Small intestine (tissue), 7 donors: ENCODE measurements around the gene LHPP. TPM values are rescaled to one million over a fixed set of nuclear protein-coding genes. Genes with fewer than 3 reads are reported as not detected.

Experiments used
- DNase-seq, 2 donors: peaks; one replicate each; pipeline versions ENCODE4 v3.0.0 to v3.0.0-alpha.2; 2013
- FAIRE-seq: peaks from 2 replicates; lab custom pipeline; 2012; peaks lifted over from hg19 to GRCh38; lab: Jason Lieb, UNC
- H3K27ac ChIP-seq, 3 donors: one replicate each; pipeline ENCODE4 v1.5.1; 2013; ENCODE audit warnings: low read length in 2 of 3, mild to moderate bottlenecking in 2 of 3, control low read depth in 1 of 3, inconsistent platforms in 1 of 3, low read depth in 1 of 3, moderate library complexity in 1 of 3
- H3K27me3 ChIP-seq, 3 donors: one replicate each; pipeline ENCODE4 v1.6.1; 2013; ENCODE audit warnings: low read length in 3 of 3, inconsistent platforms in 1 of 3; ENCODE audit not compliant: control insufficient read depth in 3 of 3, insufficient read depth in 3 of 3
- H3K36me3 ChIP-seq, 3 donors: one replicate each; pipeline ENCODE4 v1.6.1; 2013; ENCODE audit warnings: low read length in 3 of 3, inconsistent platforms in 1 of 3, low read depth in 1 of 3, mild to moderate bottlenecking in 1 of 3, moderate library complexity in 1 of 3; ENCODE audit not compliant: control insufficient read depth in 3 of 3, insufficient read depth in 2 of 3
- H3K4me1 ChIP-seq, 3 donors: one replicate each; pipeline ENCODE4 v1.6.1; 2013; ENCODE audit warnings: low read length in 2 of 3, inconsistent platforms in 1 of 3, low read depth in 1 of 3, mild to moderate bottlenecking in 1 of 3, moderate library complexity in 1 of 3; ENCODE audit not compliant: control insufficient read depth in 3 of 3, insufficient read depth in 2 of 3
- H3K4me3 ChIP-seq, 3 donors: one replicate each; pipeline ENCODE4 v1.5.1; 2013; ENCODE audit warnings: low read length in 3 of 3, control low read depth in 1 of 3, inconsistent platforms in 1 of 3, low read depth in 1 of 3, mild to moderate bottlenecking in 1 of 3, moderate library complexity in 1 of 3
- H3K9me3 ChIP-seq, 2 donors: one replicate each; pipeline ENCODE4 v1.6.1; 2013; ENCODE audit warnings: low read depth in 1 of 2, low read length in 1 of 2; ENCODE audit not compliant: control insufficient read depth in 2 of 2, insufficient read depth in 1 of 2
- WGBS, 3 donors: extraction: QIAGEN DNeasy Blood & Tissue Kit; methylation state at CpG; one replicate each; pipeline ENCODE4 v1.1.7; 2013; 5-methylcytosine and 5-hydroxymethylcytosine counted together
- polyA plus RNA-seq, 4 donors: library from polyadenylated mRNA; stranded (reverse) in 3 of 4; unstranded in 1 of 4; fragments of 200-250 nt in 3 of 4; fragments of 120-200 nt in 1 of 4; gene quantifications; one replicate each; pipeline versions ENCODE4 v1.2.1 to v1.2.3, GENCODE V29; 2013
- donor health status: healthy with polysubstance abuse.
- donor health status: control.
- donor health status: control.
- donor health status: Bipolar disorder and iron deficiency.
- donor health status: healthy.

The LHPP gene
- polyA plus RNA-seq, 4 donors, result 17.2 to 47.7 (median 35.0) TPM

DNA sequence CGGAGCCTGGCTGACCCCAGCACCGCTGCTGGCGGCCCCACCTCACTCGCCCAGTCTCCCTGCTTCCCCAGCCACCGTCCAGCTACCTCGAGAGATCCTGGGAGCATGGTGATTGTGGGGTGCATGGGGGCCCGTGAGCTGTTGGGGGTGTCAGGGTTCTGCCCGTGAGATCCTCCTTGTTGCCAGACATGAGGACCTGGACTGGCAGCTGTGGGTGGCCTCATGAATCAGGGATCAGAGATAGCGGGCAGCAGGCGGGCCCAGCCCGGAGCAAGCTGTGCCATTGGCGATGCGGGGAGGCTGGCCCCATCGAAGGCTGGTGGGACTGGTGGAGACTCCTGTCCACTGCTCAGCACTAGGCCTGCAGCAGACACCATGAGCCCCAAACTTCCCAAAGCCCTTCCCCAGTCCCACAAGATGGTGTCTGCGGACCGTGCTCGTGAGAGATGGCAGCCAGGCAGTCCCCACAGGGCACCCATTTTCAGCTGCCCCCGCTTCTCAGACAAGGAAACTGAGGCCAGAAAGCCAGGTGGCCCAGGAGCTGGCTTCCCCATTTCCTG, 75.6 kb downstream of the LHPP start:
- no peak for DNase-seq

DNA sequence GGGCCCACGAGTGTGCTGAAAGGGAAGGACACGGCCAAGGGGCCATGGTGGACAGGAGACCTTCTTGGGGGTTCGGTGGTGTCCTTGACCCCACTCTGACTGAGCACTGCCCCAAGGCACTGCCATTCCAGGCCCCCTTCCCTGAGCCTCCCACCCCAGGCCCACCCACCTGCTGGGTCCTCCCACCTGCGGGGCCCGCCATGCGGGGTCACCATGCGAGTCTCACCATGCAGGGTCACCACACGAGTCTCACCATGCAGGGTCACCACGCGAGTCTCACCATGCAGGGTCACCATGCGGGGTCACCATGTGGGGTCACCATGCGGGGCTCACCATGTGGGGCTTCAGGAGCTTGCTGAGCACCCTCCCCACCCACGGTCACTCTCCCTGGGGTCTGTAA, 76.3 kb downstream of the LHPP start:
- H3K9me3 ChIP-seq, result no peaks in the 10 kb centered on the region
- H3K36me3 ChIP-seq, result peaks cover 0 to 24% (median 0%) of the 10 kb centered on the region in 3 donors
- DNase-seq, result no peak
- 83 to 88% (median 86%) methylated on average over 13 of the region's 13 CpGs for WGBS, 3 donors
- FAIRE-seq, result no peak
- no peaks in the 10 kb centered on the region for H3K4me1 ChIP-seq
- no peak overlapping the region for H3K4me3 ChIP-seq
- no peaks in the 10 kb centered on the region for H3K27me3 ChIP-seq
- no peak overlapping the region for H3K27ac ChIP-seq

More for the DNA sequence above, 75.6 kb downstream of the LHPP start:
- H3K4me1 ChIP-seq, result no peaks in the 10 kb centered on the region
- 87 to 95% (median 93%) methylated on average over 18 of the region's 18 CpGs for WGBS, 3 donors
- peaks cover 0 to 24% (median 0%) of the 10 kb centered on the region in 3 donors for H3K36me3 ChIP-seq
- H3K27ac ChIP-seq, result no peak overlapping the region
- no peak overlapping the region for H3K4me3 ChIP-seq
- no peaks in the 10 kb centered on the region for H3K9me3 ChIP-seq
- FAIRE-seq, result no peak
- H3K27me3 ChIP-seq, result no peaks in the 10 kb centered on the region

DNA sequence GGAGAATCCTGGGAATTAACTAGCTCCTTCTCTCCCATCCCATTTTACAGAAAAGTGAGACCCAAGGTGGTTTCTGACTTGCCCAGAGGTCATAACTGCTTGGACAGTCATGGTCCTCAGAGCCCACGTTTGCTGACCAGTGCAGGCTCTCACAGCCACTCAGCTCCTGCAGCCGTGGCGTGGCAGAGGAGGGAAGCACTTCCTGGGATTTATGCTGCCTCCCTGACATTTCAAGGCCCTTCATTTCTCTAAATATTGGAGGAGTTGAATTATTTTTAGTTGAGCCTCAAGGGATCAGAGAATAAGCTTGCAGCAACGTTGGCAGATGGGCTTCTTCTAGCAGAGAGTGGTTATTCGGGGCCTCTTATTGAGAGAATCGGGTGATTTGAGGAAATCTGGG, 77.1 kb downstream of the LHPP start:
- H3K4me3 ChIP-seq, result no peak overlapping the region
- 79 to 87% (median 85%) methylated on average over 6 of the region's 6 CpGs for WGBS, 3 donors
- no peaks in the 10 kb centered on the region for H3K9me3 ChIP-seq
- no peak for FAIRE-seq
- H3K36me3 ChIP-seq, result peaks cover 0 to 19% (median 0%) of the 10 kb centered on the region in 3 donors
- no peaks in the 10 kb centered on the region for H3K4me1 ChIP-seq
- no peak overlapping the region for H3K27ac ChIP-seq
- no peak for DNase-seq
- H3K27me3 ChIP-seq, result no peaks in the 10 kb centered on the region

DNA sequence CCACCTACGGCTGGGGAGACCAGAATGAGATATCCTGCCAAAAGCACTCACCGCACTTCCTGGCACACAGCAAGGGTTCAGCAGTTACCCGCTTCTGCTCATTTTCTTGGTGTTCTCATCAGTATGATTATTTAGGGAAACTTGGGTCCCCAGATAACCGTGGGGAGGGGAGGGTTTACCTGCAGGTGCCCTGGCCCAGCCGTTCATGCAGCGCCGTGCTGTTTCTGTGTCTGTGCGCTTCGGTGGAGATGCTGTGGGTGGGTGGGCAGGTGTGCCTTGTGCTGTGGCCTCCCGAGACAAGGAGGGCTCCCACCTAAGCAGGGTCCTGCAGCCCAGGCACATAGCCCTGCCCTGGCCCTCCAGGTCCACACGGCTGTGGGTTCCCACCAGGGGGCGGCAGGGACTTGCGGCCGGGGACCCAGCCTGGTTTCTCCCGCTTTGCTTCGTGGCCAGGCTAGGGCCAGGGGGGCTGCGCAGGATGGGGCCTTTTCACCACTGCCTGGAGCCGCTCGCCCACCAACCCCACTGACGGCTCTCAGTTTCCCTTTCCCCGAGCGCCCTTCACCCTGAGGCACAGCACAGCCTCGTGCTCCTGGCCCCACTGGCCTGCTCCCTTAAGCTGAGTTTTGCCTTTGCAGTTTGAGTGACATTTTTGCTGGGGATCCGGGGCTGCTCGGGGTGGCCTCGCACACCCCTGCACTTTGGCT, 78.5 kb downstream of the LHPP start:
- H3K27me3 ChIP-seq, result no peaks in the 10 kb centered on the region
- no peak overlapping the region for H3K4me3 ChIP-seq
- H3K36me3 ChIP-seq, result peaks cover 0 to 14% (median 0%) of the 10 kb centered on the region in 3 donors
- no peaks in the 10 kb centered on the region for H3K9me3 ChIP-seq
- H3K27ac ChIP-seq, result no peak overlapping the region
- peak; percentile 33 to 66 for DNase-seq
- WGBS, 3 donors, result 43 to 62% (median 53%) methylated on average over 23 to 26 of the region's 26 CpGs
- FAIRE-seq, result no peak
- H3K4me1 ChIP-seq, result no peaks in the 10 kb centered on the region

DNA sequence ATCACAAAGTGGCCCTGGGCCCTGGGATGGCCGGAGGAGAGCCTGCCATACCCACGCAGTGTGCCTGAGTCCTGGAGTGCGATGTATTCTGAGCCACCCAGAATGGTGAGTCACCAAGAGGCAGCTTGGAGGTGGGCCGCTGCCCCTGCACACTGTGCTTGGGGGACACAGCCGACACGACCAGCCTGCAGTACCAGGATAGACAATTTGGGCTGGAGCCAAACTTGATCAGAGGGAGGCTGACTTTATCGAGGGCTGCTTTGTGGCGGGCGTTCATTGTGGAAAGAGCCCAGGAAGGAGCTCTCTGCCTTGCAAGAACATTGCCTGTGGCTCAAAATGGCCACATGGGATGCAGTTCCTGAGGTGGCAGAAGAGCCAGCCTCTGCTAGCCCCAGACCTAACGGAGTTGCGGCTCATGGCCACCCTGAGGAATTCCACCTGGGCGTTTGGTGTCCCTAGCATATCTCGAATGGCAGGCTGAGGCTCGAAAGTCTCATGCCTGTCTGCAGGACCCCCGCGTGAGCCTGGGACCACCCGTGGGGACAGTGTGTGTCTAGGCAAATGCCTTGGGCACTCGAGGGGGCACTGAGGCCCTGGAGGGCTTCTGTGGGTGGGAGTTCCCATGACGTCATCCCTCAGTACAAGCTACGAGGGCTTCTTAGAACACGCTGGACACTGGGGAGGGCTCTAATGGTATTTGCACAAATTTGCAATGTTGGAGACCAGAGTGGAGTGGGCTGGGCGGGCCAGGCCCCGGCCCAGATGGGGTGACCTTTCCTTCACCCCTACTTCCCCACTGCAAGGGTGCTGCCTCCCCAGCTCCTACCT, 79.7 kb downstream of the LHPP start:
- no peak for DNase-seq
- no peaks in the 10 kb centered on the region for H3K4me1 ChIP-seq

DNA sequence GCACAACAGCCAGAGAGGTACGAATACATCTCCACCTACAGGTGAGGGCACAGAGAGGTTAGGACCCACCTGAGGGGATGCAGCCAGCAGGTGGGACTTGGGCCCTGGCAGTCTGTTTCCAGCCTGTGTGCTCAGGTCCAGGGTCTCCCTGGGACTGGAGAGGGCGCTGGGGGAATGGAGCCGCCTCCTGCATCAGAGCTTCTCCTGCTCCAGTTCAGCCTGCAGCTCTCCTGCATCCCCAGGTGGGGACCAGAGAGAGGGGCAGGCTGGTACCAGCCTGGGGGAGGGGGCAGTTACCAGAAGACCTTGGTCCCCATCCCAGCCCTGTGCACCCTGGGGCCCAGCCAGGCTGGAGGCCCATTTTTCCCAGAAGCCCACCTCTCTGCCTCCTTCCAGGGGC, 80.7 kb downstream of the LHPP start:
- H3K27me3 ChIP-seq, result no peaks in the 10 kb centered on the region
- H3K27ac ChIP-seq, result no peak overlapping the region
- no peak overlapping the region for H3K4me3 ChIP-seq
- WGBS, 3 donors, result 79 to 86% (median 81%) methylated on average over 3 of the region's 3 CpGs
- H3K9me3 ChIP-seq, result no peaks in the 10 kb centered on the region
- H3K4me1 ChIP-seq, result peaks cover 0 to under 1% (median 0%) of the 10 kb centered on the region in 3 donors
- peaks cover 0 to 11% (median 0%) of the 10 kb centered on the region in 3 donors for H3K36me3 ChIP-seq
- DNase-seq, result no peak
- FAIRE-seq, result no peak

More for the DNA sequence above, 79.7 kb downstream of the LHPP start:
- H3K9me3 ChIP-seq, result no peaks in the 10 kb centered on the region
- FAIRE-seq, result no peak
- peaks cover 0 to 11% (median 0%) of the 10 kb centered on the region in 3 donors for H3K36me3 ChIP-seq
- no peak overlapping the region for H3K4me3 ChIP-seq
- H3K27me3 ChIP-seq, result no peaks in the 10 kb centered on the region
- WGBS, 3 donors, result 82 to 92% (median 91%) methylated on average over 22 to 23 of the region's 23 CpGs
- no peak overlapping the region for H3K27ac ChIP-seq

DNA sequence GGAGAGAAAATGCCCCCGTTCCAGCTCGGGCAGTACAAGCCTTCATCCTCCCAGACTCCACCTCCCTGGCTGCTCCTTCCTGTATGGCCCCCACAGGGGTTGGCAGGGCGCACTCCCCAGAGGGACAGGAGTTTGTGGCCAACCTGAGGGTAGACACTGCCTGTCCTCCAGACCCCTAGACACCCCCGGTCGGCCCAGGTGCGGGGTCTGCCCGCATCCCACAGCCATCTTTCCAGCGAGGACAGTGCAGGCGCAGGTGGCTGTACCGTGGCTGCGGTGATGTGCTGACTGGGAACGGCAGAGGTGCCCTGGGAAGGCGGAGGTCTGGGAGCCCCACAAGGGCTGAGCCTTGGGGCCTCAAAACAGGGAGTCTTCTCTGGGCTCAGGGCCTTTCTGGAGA, 81.5 kb downstream of the LHPP start:
- Histone ChIP-seq H3K27ac (no peak overlapping the region), H3K36me3 (peaks cover 0 to 11% (median 0%) of the 10 kb centered on the region in 3 donors), H3K4me1 (peaks cover 0 to 6% (median 0%) of the 10 kb centered on the region in 3 donors), H3K9me3 (no peaks in the 10 kb centered on the region), H3K4me3 (no peak overlapping the region), H3K27me3 (no peaks in the 10 kb centered on the region)
- no peak for FAIRE-seq
- WGBS, 3 donors, result 92 to 95% (median 93%) methylated on average over 13 of the region's 13 CpGs
- no peak for DNase-seq

DNA sequence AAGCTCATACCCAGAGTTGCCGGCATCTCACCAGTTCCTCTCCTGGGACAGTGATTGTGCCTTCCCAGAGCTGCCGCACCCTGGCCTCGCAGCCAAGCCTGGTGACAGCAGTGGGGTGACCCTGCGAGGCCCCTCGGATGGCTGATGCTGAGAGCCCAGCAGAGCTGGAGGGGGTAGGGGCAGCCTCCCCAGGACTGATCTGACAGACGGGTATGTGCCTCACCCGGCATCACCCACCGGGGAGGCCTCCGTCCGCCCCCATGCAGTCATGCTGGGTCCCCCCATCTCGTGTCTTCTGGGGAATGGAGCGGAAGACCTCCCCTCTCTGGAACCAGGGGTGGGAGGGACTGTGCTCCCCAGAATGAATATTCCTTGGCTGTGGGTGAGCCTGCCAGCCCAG, 82.3 kb downstream of the LHPP start:
- 92 to 93% (median 93%) methylated on average over 12 of the region's 12 CpGs for WGBS, 3 donors
- no peak for FAIRE-seq

More for the DNA sequence above, 82.3 kb downstream of the LHPP start:
- Histone ChIP-seq H3K27ac (no peak overlapping the region), H3K36me3 (peaks cover 0 to 17% (median 0%) of the 10 kb centered on the region in 3 donors), H3K27me3 (no peaks in the 10 kb centered on the region), H3K9me3 (no peaks in the 10 kb centered on the region), H3K4me1 (peaks cover 0 to 6% (median 0%) of the 10 kb centered on the region in 3 donors), H3K4me3 (no peak overlapping the region)
- no peak for DNase-seq
